Mononuclear cell (primary cell): ENCODE measurements around the gene ERBB4. TPM values are rescaled to one million over a fixed set of nuclear protein-coding genes. Genes with fewer than 3 reads are reported as not detected.

Experiments used
- H3K27me3 ChIP-seq: 2 replicates; pipeline ENCODE4 v1.6.0; 2011; ENCODE audit warnings: low read length, control low read depth; ENCODE audit not compliant: insufficient read depth
- H3K4me1 ChIP-seq: 2 replicates; pipeline ENCODE4 v1.5.1; 2011; ENCODE audit warnings: mild to moderate bottlenecking, low read length, control low read depth; ENCODE audit not compliant: insufficient read depth
- H3K4me3 ChIP-seq: 2 replicates; pipeline ENCODE4 v1.5.1; 2011; ENCODE audit warnings: mild to moderate bottlenecking, low read length, moderate library complexity
- H3K9me3 ChIP-seq: 2 replicates; pipeline ENCODE4 v1.5.1; 2011; ENCODE audit warnings: low read depth, mild to moderate bottlenecking, control low read depth, low read length
- total RNA-seq: library from RNA; depleted of rRNA; stranded (reverse); fragments of >200 nt; gene quantifications from one replicate; pipeline ENCODE4 v1.2.3, GENCODE V29; 2012

Gene ERBB4
- total RNA-seq: not detected

GRCh38 chr2:212538305-212539071, at the start of gene ERBB4:
TSS of gene ERBB4 (minus strand) at chr2:212538802. CDS start at chr2:212538530, 272 bp downstream.
- Histone ChIP-seq H3K9me3 (no peaks in the 10 kb centered on the region), H3K27me3 (peaks cover 75% of the 10 kb centered on the region), H3K4me1 (peaks cover 13% of the 10 kb centered on the region), H3K4me3 (no peak within 1 kb of the TSS)

GRCh38 chr2:212580117-212580516, 41.5 kb upstream of the ERBB4 start:
- no peaks in the 10 kb centered on the region for H3K27me3 ChIP-seq
- no peaks in the 10 kb centered on the region for H3K4me1 ChIP-seq
- no peaks in the 10 kb centered on the region for H3K9me3 ChIP-seq
- H3K4me3 ChIP-seq: no peak overlapping the region

- Histone ChIP-seq H3K4me3 (no peak overlapping the region), H3K27me3 (no peaks in the 10 kb centered on the region), H3K4me1 (no peaks in the 10 kb centered on the region), H3K9me3 (no peaks in the 10 kb centered on the region)
These were observed 17.7 kb upstream of the ERBB4 start for GRCh38 chr2:212556296-212556695.

- Histone ChIP-seq H3K27me3 (no peaks in the 10 kb centered on the region), H3K4me3 (no peak overlapping the region), H3K4me1 (no peaks in the 10 kb centered on the region), H3K9me3 (no peaks in the 10 kb centered on the region)
These were observed 15.6 kb upstream of the ERBB4 start for GRCh38 chr2:212554233-212554632.

GRCh38 chr2:212549941-212550340, 11.3 kb upstream of the ERBB4 start:
- no peaks in the 10 kb centered on the region for H3K9me3 ChIP-seq
- H3K4me3 ChIP-seq: no peak overlapping the region
- no peaks in the 10 kb centered on the region for H3K27me3 ChIP-seq
- no peaks in the 10 kb centered on the region for H3K4me1 ChIP-seq

- no peaks in the 10 kb centered on the region for H3K4me1 ChIP-seq
- H3K4me3 ChIP-seq: no peak overlapping the region
- H3K27me3 ChIP-seq: no peaks in the 10 kb centered on the region
- no peaks in the 10 kb centered on the region for H3K9me3 ChIP-seq
These were observed 10.9 kb upstream of the ERBB4 start for GRCh38 chr2:212549463-212549862.

GRCh38 chr2:212548455-212548819, 9.8 kb upstream of the ERBB4 start:
- H3K4me1 ChIP-seq: no peaks in the 10 kb centered on the region
- H3K4me3 ChIP-seq: no peak overlapping the region
- H3K27me3 ChIP-seq: no peaks in the 10 kb centered on the region
- H3K9me3 ChIP-seq: no peaks in the 10 kb centered on the region

- H3K4me3 ChIP-seq: no peak overlapping the region
- H3K27me3 ChIP-seq: no peaks in the 10 kb centered on the region
- no peaks in the 10 kb centered on the region for H3K9me3 ChIP-seq
- no peaks in the 10 kb centered on the region for H3K4me1 ChIP-seq
These were observed 9.3 kb upstream of the ERBB4 start for GRCh38 chr2:212547716-212548454.

GRCh38 chr2:212546669-212547068, 8.1 kb upstream of the ERBB4 start:
- H3K4me3 ChIP-seq: no peak overlapping the region
- H3K27me3 ChIP-seq: peaks cover 5% of the 10 kb centered on the region
- H3K9me3 ChIP-seq: no peaks in the 10 kb centered on the region
- no peaks in the 10 kb centered on the region for H3K4me1 ChIP-seq

- Histone ChIP-seq H3K27me3 (peaks cover 60% of the 10 kb centered on the region), H3K4me1 (peaks cover 13% of the 10 kb centered on the region), H3K4me3 (no peak overlapping the region), H3K9me3 (no peaks in the 10 kb centered on the region)
These were observed 1.7 kb upstream of the ERBB4 start for GRCh38 chr2:212540341-212540740.

- Histone ChIP-seq H3K9me3 (no peaks in the 10 kb centered on the region), H3K27me3 (peaks cover 70% of the 10 kb centered on the region), H3K4me3 (no peak overlapping the region), H3K4me1 (peaks cover 13% of the 10 kb centered on the region)
These were observed 674 bp upstream of the ERBB4 start for GRCh38 chr2:212539072-212539880.

- Histone ChIP-seq H3K4me1 (peaks cover 13% of the 10 kb centered on the region), H3K27me3 (peaks cover 80% of the 10 kb centered on the region), H3K4me3 (no peak overlapping the region), H3K9me3 (no peaks in the 10 kb centered on the region)
These were observed 787 bp downstream of the ERBB4 start for GRCh38 chr2:212537726-212538304.

GRCh38 chr2:212536817-212537725, 1.5 kb downstream of the ERBB4 start:
- Histone ChIP-seq H3K4me1 (peaks cover 13% of the 10 kb centered on the region), H3K4me3 (no peak overlapping the region), H3K9me3 (no peaks in the 10 kb centered on the region), H3K27me3 (peaks cover 82% of the 10 kb centered on the region)
